ENCODE data around the gene CARM1.
"Not testable (repeated sequence)": the region's sequence is repeated elsewhere in the genome, so short reads cannot be mapped to it uniquely, and the experiment has no call there.

Gene CARM1

GRCh38 chr19:10848230-10848856 lies 23.0 kb upstream of the CARM1 start, which contains the start of gene C19orf38:
C19orf38 (plus strand) TSS chr19:10848415; CDS start chr19:10848509, 94 bp downstream.
- no peak for DNase-seq

- DNase-seq, result no peak
Observed at GRCh38 chr19:10850631-10851030, 20.7 kb upstream of the CARM1 start.

- DNase-seq, result no peak
Observed at GRCh38 chr19:10852098-10852800, 19.1 kb upstream of the CARM1 start.

GRCh38 chr19:10852941-10853340 lies 18.4 kb upstream of the CARM1 start:
- DNase-seq, result no peak

GRCh38 chr19:10854350-10855089 lies 16.8 kb upstream of the CARM1 start:
- no peak for DNase-seq

GRCh38 chr19:10855879-10856522 lies 15.4 kb upstream of the CARM1 start:
- DNase-seq, result no peak

- DNase-seq, result not testable (repeated sequence)
Observed at GRCh38 chr19:10856899-10857298, 14.5 kb upstream of the CARM1 start.

GRCh38 chr19:10858204-10858828 lies 13.0 kb upstream of the CARM1 start:
- no peak for DNase-seq

- peak in 3 of 6 experiments; percentile 7 to 14 (median 13) for DNase-seq
Observed at GRCh38 chr19:10861103-10861651, 10.2 kb upstream of the CARM1 start.

GRCh38 chr19:10862561-10863106 lies 8.7 kb upstream of the CARM1 start:
- DNase-seq, result no peak

- no peak for DNase-seq
Observed at GRCh38 chr19:10863107-10863717, 8.1 kb upstream of the CARM1 start.

GRCh38 chr19:10864538-10864899 lies 6.8 kb upstream of the CARM1 start:
- peak; percentile 47 to 80 (median 68) for DNase-seq

- DNase-seq, result no peak
Observed at GRCh38 chr19:10866495-10866894, 4.9 kb upstream of the CARM1 start.

GRCh38 chr19:10868872-10869547 lies 2.3 kb upstream of the CARM1 start:
- no peak for DNase-seq

GRCh38 chr19:10869872-10870311 lies 1.5 kb upstream of the CARM1 start:
- DNase-seq, result not testable (repeated sequence)

GRCh38 chr19:10870501-10870954 lies 825 bp upstream of the CARM1 start:
- no peak for DNase-seq

GRCh38 chr19:10871711-10872545 lies 575 bp downstream of the CARM1 start:
- DNase-seq, result peak in 4 of 6 experiments; percentile 34 to 47 (median 38)

- DNase-seq, result peak in 2 of 6 experiments; percentile 9 to 41
Observed at GRCh38 chr19:10872546-10873107, 1.3 kb downstream of the CARM1 start.

- no peak for DNase-seq
Observed at GRCh38 chr19:10874024-10874423, 2.7 kb downstream of the CARM1 start.

Data from stimulated activated naive CD4-positive, alpha-beta T cell (primary cell).